Sigmoid colon (tissue), 7 donors: ENCODE results near the gene ATP10D. TPM values are rescaled to one million over a fixed set of nuclear protein-coding genes. Genes with fewer than 3 reads are reported as not detected.
"Not testable (repeated sequence)": the region's sequence is repeated elsewhere in the genome, so short reads cannot be mapped to it uniquely, and the experiment has no call there.

Experiments
- DNase-seq: peaks from one replicate; pipeline ENCODE4 v3.0.0-alpha.2; 2019
- H3K27ac ChIP-seq, 4 donors: fragments of 200-600 bp; sonication (generic); one replicate each; pipeline ENCODE4 v1.5.1; 2016 to 2019; ENCODE audit warnings: mild to moderate bottlenecking in 1 of 4
- H3K27me3 ChIP-seq, 3 donors: fragments of 200-600 bp; sonication (generic); one replicate each; pipeline ENCODE4 v1.5.1; 2019; ENCODE audit warnings: mild to moderate bottlenecking in 1 of 3
- H3K36me3 ChIP-seq, 4 donors: fragments of 200-600 bp; sonication (generic); one replicate each; pipeline ENCODE4 v1.5.1; 2016 to 2019
- H3K4me1 ChIP-seq, 4 donors: fragments of 200-600 bp; sonication (generic); one replicate each; pipeline ENCODE4 v1.5.1; 2017 to 2019
- H3K4me3 ChIP-seq, 4 donors: fragments of 200-600 bp; sonication (generic); one replicate each; pipeline ENCODE4 v1.5.1; 2017 to 2019; ENCODE audit warnings: mild to moderate bottlenecking in 2 of 4, moderate library complexity in 1 of 4
- H3K9me3 ChIP-seq, 4 donors: fragments of 200-600 bp in 3 of 4; sonication (generic) in 3 of 4; one replicate each; pipeline versions ENCODE4 v1.5.1 to v1.6.1; 2013 to 2019
- CTCF ChIP-seq, 4 experiments: fragments of 450-650 bp in 3 of 4; fragments of 200-600 bp in 1 of 4; IDR thresholded peaks; one replicate each; pipeline ENCODE4 v1.5.1; 2016 to 2019; ENCODE audit warnings: antibody characterized with exemption in 4 of 4, mild to moderate bottlenecking in 3 of 4, moderate library complexity in 2 of 4
- EP300 ChIP-seq, 4 donors: sonication (generic); formaldehyde crosslinking; IDR thresholded peaks; one replicate each; pipeline ENCODE4 v1.6.1; 2017; ENCODE audit warnings: antibody characterized with exemption in 4 of 4
- POLR2A ChIP-seq, 2 donors: fragments of 450-650 bp; IDR thresholded peaks; one replicate each; pipeline ENCODE4 v1.6.1; 2016; ENCODE audit warnings: antibody characterized with exemption in 2 of 2, mild to moderate bottlenecking in 2 of 2, moderate library complexity in 2 of 2
- POLR2AphosphoS5 ChIP-seq, 4 donors: sonication (generic); formaldehyde crosslinking; IDR thresholded peaks; one replicate each; pipeline ENCODE4 v1.6.1; 2017; ENCODE audit warnings: antibody characterized with exemption in 4 of 4
- WGBS, 2 donors: extraction: QIAGEN DNeasy Blood & Tissue Kit; methylation state at CpG; one replicate each; pipeline ENCODE4 v1.1.7; 2013; 5-methylcytosine and 5-hydroxymethylcytosine counted together
- intact Hi-C: fragments of 100-400 bp; cut with DNase I; formaldehyde crosslinking; loops from one replicate; pipeline ENCODE4 v1.15.1; 2023
- polyA plus RNA-seq, 3 donors: library from polyadenylated mRNA; stranded (reverse); fragments of 200-250 nt; gene quantifications; one replicate each; pipeline ENCODE4 v1.2.3, GENCODE V29; 2013
- total RNA-seq, 4 donors: library from RNA; depleted of rRNA; stranded (reverse); fragments of >200 nt; gene quantifications; one replicate each; pipeline ENCODE4 v1.1.0, GENCODE V29; 2016
- donor health status: healthy with polysubstance abuse.
- donor health status: Bipolar disorder and iron deficiency.
- donor health status: healthy.

The ATP10D gene
- total and polyA plus RNA-seq, 7 donors = 0.60 to 21.0 (median 16.8) TPM

- Histone ChIP-seq H3K27me3 (no peaks in the 10 kb centered on the region), H3K27ac (peak overlapping the region; percentile 90 to 94 (median 93)), H3K4me3 (no peak overlapping the region), H3K36me3 (no peaks in the 10 kb centered on the region), H3K9me3 (no peaks in the 10 kb centered on the region), H3K4me1 (peaks cover 0 to 22% (median 11%) of the 10 kb centered on the region in 4 donors)
- 57 to 72% methylated on average over 3 of the region's 3 CpGs for WGBS, 2 donors
- TF ChIP-seq POLR2AphosphoS5 (IDR thresholded peaks at IDR 0.05) = no peak
- TF ChIP-seq POLR2A (IDR thresholded peaks at IDR 0.05) = no peak
- TF ChIP-seq EP300 (IDR thresholded peaks at IDR 0.05) = no peak
- TF ChIP-seq CTCF (IDR thresholded peaks at IDR 0.05) = no peak
- intact Hi-C loops = loop anchor here (2.0 to 10.0 kb wide), 2 partner anchors 21 to 861 kb away; partner anchors contain the start of genes COMMD8 and SLAIN2
- DNase-seq = no peak
Measured at GRCh38 chr4:47484168-47484567, 907 bp upstream of the ATP10D start.

- intact Hi-C loops = loop anchor here (2.0 to 10.0 kb wide), 3 partner anchors 23 to 859 kb away; partner anchors contain the start of genes COMMD8, NFXL1 and SLAIN2
- 1 to 2% methylated on average over 14 of the region's 14 CpGs for WGBS, 2 donors
- TF ChIP-seq POLR2AphosphoS5 (IDR thresholded peaks at IDR 0.05) (no peak), POLR2A (IDR thresholded peaks at IDR 0.05) (no peak), CTCF (IDR thresholded peaks at IDR 0.05) (no peak), EP300 (IDR thresholded peaks at IDR 0.05) (no peak)
Measured at GRCh38 chr4:47485768-47486167, 693 bp downstream of the ATP10D start.

GRCh38 chr4:47486231-47486673 lies 1.2 kb downstream of the ATP10D start:
- Histone ChIP-seq H3K4me1 (peaks cover 0 to 39% (median 15%) of the 10 kb centered on the region in 4 donors), H3K27ac (peak overlapping the region; percentile 90 to 94 (median 93)), H3K9me3 (no peaks in the 10 kb centered on the region), H3K36me3 (no peaks in the 10 kb centered on the region), H3K27me3 (no peaks in the 10 kb centered on the region), H3K4me3 (peak overlapping the region; percentile 54 to 69 (median 60))
- no peak for TF ChIP-seq POLR2A (IDR thresholded peaks at IDR 0.05)
- TF ChIP-seq CTCF (IDR thresholded peaks at IDR 0.05) = no peak
- TF ChIP-seq POLR2AphosphoS5 (IDR thresholded peaks at IDR 0.05) = no peak
- TF ChIP-seq EP300 (IDR thresholded peaks at IDR 0.05) = no peak
- 31 to 51% methylated on average over 5 of the region's 5 CpGs for WGBS, 2 donors
- DNase-seq = no peak
- intact Hi-C loops = loop anchor here (5.0 to 10.0 kb wide), 2 partner anchors 426 to 859 kb away; partner anchors contain the start of genes NFXL1 and SLAIN2

More at GRCh38 chr4:47485768-47486167, 693 bp downstream of the ATP10D start:
- H3K4me3 ChIP-seq = peak overlapping the region; percentile 54 to 69 (median 60)
- peaks cover 0 to 35% (median 14%) of the 10 kb centered on the region in 4 donors for H3K4me1 ChIP-seq
- H3K27me3 ChIP-seq = no peaks in the 10 kb centered on the region
- no peaks in the 10 kb centered on the region for H3K36me3 ChIP-seq
- no peak for DNase-seq
- H3K27ac ChIP-seq = peak overlapping the region; percentile 90 to 94 (median 93)
- no peaks in the 10 kb centered on the region for H3K9me3 ChIP-seq

- intact Hi-C loops = loop anchor here (5.0 to 10.0 kb wide), 2 partner anchors 426 to 858 kb away; partner anchors contain the start of genes NFXL1 and SLAIN2
Measured at GRCh38 chr4:47486727-47487126, 1.7 kb downstream of the ATP10D start.

GRCh38 chr4:47488706-47489105 lies 3.6 kb downstream of the ATP10D start:
- no peak overlapping the region for H3K27ac ChIP-seq
- intact Hi-C loops = loop anchor here (5.0 to 10.0 kb wide), 2 partner anchors 424 to 856 kb away; partner anchors contain the start of genes NFXL1 and SLAIN2
- H3K27me3 ChIP-seq = no peaks in the 10 kb centered on the region
- no peak overlapping the region for H3K4me3 ChIP-seq
- H3K9me3 ChIP-seq = no peaks in the 10 kb centered on the region
- TF ChIP-seq POLR2A (IDR thresholded peaks at IDR 0.05) (no peak), EP300 (IDR thresholded peaks at IDR 0.05) (no peak), CTCF (IDR thresholded peaks at IDR 0.05) (no peak), POLR2AphosphoS5 (IDR thresholded peaks at IDR 0.05) (no peak)
- peaks cover 0 to 50% (median 20%) of the 10 kb centered on the region in 4 donors for H3K4me1 ChIP-seq
- H3K36me3 ChIP-seq = no peaks in the 10 kb centered on the region
- DNase-seq = no peak
- WGBS, 2 donors = 51 to 65% methylated on average over 3 of the region's 3 CpGs

More at GRCh38 chr4:47486727-47487126, 1.7 kb downstream of the ATP10D start:
- peaks cover 0 to 44% (median 15%) of the 10 kb centered on the region in 4 donors for H3K4me1 ChIP-seq
- not testable (repeated sequence) for H3K9me3 ChIP-seq, H3K27me3 ChIP-seq, DNase-seq, H3K36me3 ChIP-seq
- H3K4me3 ChIP-seq = peak overlapping the region in 3 of 4 donors; percentile 57 to 69 (median 63)
- 93 to 97% methylated on average over 9 of the region's 9 CpGs for WGBS, 2 donors
- H3K27ac ChIP-seq = peak overlapping the region; percentile 90 to 94 (median 93)
